HG02884 (cell line): Measurements from ENCODE around the gene NDUFS1.
"Not testable (repeated sequence)": the region's sequence is repeated elsewhere in the genome, so short reads cannot be mapped to it uniquely, and the experiment has no call there.

Source experiments
- ATAC-seq: cut with Tn5 transposase; IDR thresholded peaks from one replicate; pipeline ENCODE4 v1.9.1; 2021; ENCODE audit warnings: mild to moderate bottlenecking, moderate library complexity; ENCODE audit not compliant: unreplicated experiment

NDUFS1 gene

DNA sequence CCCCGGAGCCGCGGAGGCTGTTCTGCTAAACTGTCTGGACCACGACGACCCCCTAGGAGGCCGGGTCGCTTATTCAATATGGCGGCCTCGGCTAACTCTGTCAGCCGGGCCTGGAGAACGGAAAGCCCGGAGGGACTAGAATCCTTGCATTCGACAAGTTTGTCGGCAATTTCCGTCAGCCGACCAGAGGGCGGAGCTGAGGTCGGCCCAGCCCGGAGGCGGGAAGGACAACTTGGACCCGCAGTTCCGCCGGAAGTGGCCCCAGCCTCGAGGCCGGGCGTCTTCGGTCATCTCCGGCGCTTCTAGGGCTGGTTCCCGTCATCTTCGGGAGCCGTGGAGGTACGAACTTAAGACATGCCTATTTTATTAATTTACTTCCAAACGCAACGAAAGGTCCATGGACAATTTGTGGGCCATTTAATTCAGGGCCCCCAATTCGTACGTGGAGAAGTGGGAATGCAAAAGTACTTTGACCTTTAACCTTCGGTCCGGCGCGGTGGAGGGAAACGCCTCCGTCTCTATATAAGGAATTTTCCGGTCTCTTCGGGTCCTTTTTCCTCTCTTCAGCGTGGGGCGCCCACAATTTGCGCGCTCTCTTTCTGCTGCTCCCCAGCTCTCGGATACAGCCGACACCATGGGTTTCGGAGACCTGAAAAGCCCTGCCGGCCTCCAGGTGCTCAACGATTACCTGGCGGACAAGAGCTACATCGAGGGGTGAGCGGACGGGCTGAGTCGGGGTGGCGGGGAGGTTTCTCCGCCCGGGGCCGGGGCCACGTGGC, at the start of gene NDUFS1, which contains the start of gene EEF1B2:
NDUFS1 (minus strand) TSS at position 99 of the 779 bp plus-strand sequence. CDS start 5,766 bp downstream, outside the sequence.
EEF1B2 (plus strand) TSS at position 550 of the 779 bp plus-strand sequence; CDS start at position 635, 85 bp downstream.
- ATAC-seq = peak; percentile 83

DNA sequence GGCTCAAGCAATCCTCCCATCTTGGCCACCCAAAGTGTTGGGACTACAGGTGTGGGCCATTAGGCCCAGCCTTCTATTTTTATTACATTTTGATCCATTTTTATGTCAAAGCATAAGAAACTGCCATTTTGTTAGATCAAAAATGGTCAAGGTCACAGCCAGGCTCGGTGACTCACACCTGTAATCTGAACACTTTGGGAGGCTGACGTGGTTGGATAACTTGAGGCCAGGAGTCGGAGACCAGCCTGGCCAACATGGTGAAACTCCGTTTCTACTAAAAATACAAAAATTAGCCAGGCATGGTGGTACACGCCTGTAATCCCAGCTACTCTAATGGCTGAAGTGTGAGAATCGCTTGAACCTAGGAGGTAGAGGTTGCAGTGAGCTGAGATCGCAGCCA, 49.7 kb upstream of the NDUFS1 start:
- ATAC-seq = no peak

GRCh38 chr2:206207316-206207715, 48.1 kb upstream of the NDUFS1 start:
- not testable (repeated sequence) for ATAC-seq

GRCh38 chr2:206204710-206205109, 45.5 kb upstream of the NDUFS1 start:
- ATAC-seq = no peak

DNA sequence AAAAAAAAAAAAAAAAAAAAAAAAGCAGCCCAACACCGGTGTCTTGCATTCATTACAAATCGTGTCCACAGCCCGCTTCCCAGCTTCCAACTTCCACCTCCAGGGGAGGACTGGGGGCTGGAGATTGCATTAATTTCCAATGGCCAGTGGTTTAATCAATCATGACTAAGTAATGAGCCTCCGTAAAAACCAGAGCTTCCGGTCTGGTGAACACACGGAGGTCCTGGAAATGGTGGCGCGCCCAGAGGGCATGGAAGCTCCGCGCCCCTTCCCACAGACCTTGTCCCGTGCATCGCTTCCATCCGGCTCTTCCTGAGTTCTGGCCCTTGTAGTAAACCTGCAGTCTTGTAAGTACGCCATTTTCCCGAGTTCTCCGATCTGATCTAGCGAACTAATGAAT, 44.1 kb upstream of the NDUFS1 start:
- ATAC-seq = no peak

DNA sequence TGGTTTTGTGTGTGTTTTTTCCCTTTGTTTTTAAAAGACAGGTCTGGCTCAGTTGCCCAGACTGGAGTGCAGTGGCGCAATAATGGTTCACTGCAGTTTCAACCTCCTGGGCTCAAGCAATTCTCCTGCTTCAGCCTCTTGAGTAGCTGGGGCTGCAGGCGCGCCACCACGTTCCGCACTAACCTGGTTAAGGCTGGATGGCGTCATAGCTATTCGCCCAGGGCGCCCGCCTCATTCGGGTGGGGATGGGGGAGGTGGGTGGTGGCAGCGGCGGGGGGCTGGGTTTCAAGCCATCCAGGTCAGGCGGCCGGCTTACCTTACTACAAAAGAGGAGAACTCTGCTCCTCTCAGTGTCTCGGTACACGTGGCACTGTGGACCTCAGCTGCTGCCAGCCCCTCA, 43.2 kb upstream of the NDUFS1 start:
- ATAC-seq = no peak

GRCh38 chr2:206201075-206201848, 42.0 kb upstream of the NDUFS1 start:
- no peak for ATAC-seq

- ATAC-seq = no peak
Measured at GRCh38 chr2:206198677-206199076, 39.4 kb upstream of the NDUFS1 start.

GRCh38 chr2:206193671-206194357, 34.6 kb upstream of the NDUFS1 start:
- no peak for ATAC-seq

GRCh38 chr2:206192157-206192556, 32.9 kb upstream of the NDUFS1 start:
- no peak for ATAC-seq

- no peak for ATAC-seq
Measured at GRCh38 chr2:206190689-206191088, 31.4 kb upstream of the NDUFS1 start.

GRCh38 chr2:206190111-206190510, 30.9 kb upstream of the NDUFS1 start:
- ATAC-seq = no peak

- no peak for ATAC-seq
Measured at GRCh38 chr2:206189691-206190090, 30.4 kb upstream of the NDUFS1 start.

DNA sequence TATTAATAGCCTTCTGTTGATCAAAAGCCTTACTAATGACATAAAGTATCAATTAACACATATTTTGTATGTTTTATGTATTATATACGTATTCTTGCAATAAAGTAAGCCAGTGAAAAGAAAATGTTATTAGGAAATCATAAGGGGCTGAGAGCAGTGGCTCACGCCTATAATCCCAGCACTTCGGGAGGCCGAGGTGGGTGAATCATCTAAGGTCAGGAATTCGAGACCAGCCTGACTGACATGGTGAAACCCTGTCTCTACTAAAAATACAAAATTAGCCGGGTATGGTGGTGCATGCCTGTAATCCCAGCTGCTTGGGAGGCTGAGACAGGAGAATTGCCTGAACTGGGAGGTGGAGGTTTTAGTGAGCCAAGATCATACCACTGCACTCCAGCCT, 22.3 kb upstream of the NDUFS1 start:
- not testable (repeated sequence) for ATAC-seq

DNA sequence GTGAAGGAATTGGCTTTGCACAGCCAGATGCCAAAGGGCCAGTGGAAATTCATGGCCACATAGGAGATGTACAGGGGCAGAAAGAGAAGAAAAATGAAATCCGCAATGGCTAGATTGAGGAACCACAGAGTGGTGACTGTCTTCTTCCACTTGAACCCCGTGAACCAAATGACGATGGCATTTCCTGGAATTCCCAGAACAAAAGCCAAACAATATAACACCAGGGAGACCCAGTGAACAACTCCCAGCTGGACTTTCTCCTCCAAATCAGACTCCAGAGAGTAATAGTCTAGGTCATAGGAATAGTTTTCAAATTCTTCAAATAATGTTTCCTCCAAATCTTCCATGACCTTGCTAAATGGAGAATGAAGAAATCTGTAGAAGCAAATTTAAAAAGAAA, 17.7 kb upstream of the NDUFS1 start:
- ATAC-seq = no peak

DNA sequence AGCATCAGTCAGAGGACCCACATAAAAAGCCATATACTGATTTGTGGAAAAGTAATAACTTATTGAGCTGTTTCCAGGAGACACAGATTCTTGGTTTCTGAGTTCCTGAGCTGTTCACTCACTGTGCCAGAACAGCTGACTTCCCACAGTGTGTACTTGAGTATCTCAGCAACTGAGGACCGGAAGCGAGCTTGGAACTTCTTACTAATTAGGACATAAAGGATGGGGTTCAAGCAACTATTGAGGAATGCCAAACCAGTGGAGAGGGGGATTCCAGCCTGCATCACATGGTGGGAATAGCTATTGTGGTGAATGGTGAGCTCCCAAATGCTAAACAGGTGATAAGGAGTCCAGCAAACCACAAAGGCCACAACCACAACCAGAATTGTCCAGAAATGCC, 16.9 kb upstream of the NDUFS1 start:
- ATAC-seq = no peak

DNA sequence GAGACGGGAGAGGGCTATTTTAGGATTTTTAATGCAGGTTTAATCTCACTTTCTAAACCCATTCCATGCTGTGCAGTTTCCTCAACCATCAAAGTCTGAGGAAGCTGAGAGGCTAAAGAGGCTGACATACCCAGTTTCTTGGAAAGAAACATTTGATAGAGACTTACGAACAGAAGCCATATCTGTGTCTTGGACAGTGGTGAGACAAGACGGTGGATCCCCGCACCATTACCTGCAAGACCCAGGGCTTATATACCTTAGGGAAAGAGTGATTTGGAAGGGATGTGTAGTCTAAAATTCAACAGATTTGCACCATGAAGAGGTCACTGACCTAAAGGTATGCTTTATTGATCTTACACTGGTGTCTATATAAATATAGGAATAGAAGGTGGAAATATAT, 13.9 kb upstream of the NDUFS1 start:
- ATAC-seq = no peak

DNA sequence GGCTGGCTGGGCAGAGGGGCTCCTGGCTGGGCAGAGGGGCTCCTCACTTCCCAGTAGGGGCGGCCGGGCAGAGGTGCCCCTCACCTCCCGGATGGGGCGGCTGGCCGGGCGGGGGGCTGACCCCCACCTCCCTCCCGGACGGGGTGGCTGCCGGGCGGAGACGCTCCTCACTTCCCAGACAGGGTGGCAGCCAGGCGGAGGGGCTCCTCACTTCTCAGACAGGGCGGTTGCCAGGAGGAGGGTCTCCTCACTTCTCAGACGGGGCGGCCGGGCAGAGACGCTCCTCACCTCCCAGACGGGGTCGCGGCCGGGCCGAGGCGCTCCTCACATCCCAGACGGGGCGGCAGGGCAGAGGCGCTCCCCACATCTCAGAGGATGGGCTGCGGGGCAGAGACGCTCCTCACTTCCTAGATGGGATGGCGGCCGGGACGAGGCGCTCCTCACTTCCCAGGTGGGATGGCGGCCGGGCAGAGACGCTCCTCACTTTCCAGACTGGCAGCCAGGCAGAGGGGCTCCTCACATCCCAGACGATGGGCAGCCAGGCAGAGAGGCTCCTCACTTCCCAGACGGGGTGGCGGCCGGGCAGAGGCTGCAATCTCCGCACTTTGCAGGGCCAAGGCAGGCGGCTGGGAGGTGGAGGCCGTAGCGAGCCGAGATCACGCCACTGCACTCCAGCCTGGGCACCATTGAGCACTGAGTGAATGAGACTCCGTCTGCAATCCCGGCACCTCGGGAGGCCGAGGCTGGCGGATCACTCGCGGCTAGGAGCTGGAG, 12.6 kb upstream of the NDUFS1 start:
- ATAC-seq = not testable (repeated sequence)

GRCh38 chr2:206168230-206168629, 9.0 kb upstream of the NDUFS1 start:
- not testable (repeated sequence) for ATAC-seq

DNA sequence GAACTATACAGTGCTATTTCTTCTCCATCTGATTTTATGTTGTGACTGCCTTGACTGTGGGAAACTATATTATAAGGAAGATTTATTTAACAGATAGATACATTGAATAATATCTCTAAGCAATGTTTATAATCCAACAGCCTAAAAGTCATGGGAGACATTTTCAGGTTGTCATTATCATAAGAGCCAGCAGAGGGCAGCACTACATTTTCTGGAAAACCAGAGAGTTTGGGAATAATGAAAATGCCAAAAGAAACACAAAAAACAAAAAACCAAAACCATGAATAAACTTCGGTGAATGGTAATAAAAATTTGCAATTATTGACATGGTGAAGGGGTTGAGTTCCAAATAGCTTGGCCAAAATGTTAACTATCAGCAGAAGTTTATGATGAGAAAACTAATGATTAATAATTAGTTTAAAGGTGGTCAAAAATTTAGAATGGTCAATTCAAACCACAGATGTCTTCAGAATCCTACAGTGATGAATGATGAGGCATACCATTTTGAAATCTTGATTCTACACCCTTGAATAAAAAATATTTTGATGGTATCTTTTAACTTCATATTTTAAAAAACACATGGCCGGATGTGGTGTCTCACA, 5.1 kb upstream of the NDUFS1 start:
- ATAC-seq = no peak
